HEK293T (cell line): Measurements from ENCODE around the gene SLC5A8.
"Not testable (repeated sequence)": the region's sequence is repeated elsewhere in the genome, so short reads cannot be mapped to it uniquely, and the experiment has no call there.

Source experiments
- CTCF ChIA-PET: fragments of 350-600 bp; formaldehyde crosslinking; extraction: SDS; loops from one replicate; lab custom pipeline; 2021; ENCODE audit warnings: antibody characterized with exemption, inconsistent platforms; lab: Yijun Ruan, JAX
- POLR2A ChIA-PET: fragments of 350-600 bp; formaldehyde crosslinking; extraction: SDS; loops from one replicate; lab custom pipeline; 2020; ENCODE audit warnings: antibody characterized with exemption, inconsistent platforms; lab: Yijun Ruan, JAX
- DNase-seq: peaks from one replicate; pipeline ENCODE4 v3.0.0; 2012; ENCODE audit warnings: mixed read lengths; ENCODE audit errors: extremely low spot score
- ARNT ChIP-seq: fragments of 450-650 bp; IDR thresholded peaks from 2 replicates; pipeline ENCODE4 v1.6.1; 2017; ENCODE audit warnings: mild to moderate bottlenecking
- BHLHE40 ChIP-seq: fragments of 450-650 bp; IDR thresholded peaks from 2 replicates; pipeline ENCODE4 v1.6.1; 2016; ENCODE audit warnings: mild to moderate bottlenecking, moderate library complexity, borderline replicate concordance
- CTBP1 ChIP-seq: fragments of 450-650 bp; IDR thresholded peaks from 2 replicates; pipeline ENCODE4 v1.6.1; 2016; ENCODE audit warnings: borderline replicate concordance
- ELF4 ChIP-seq: fragments of 450-650 bp; IDR thresholded peaks from 2 replicates; pipeline ENCODE4 v1.6.1; 2017; ENCODE audit warnings: antibody characterized with exemption
- FOXA1 ChIP-seq: fragments of 450-650 bp; IDR thresholded peaks from 2 replicates; pipeline ENCODE4 v1.6.1; 2016; ENCODE audit warnings: mild to moderate bottlenecking
- FOXK2 ChIP-seq: fragments of 450-650 bp; IDR thresholded peaks from 2 replicates; pipeline ENCODE4 v1.6.1; 2016; ENCODE audit warnings: mild to moderate bottlenecking
- FOXM1 ChIP-seq: fragments of 450-650 bp; IDR thresholded peaks from 2 replicates; pipeline ENCODE4 v1.6.1; 2017; ENCODE audit warnings: mild to moderate bottlenecking, borderline replicate concordance
- HDGF ChIP-seq: fragments of 450-650 bp; IDR thresholded peaks from 2 replicates; pipeline ENCODE4 v1.6.1; 2017; ENCODE audit warnings: antibody characterized with exemption, borderline replicate concordance
- L3MBTL2 ChIP-seq: fragments of 450-650 bp; conservative IDR thresholded peaks from 2 replicates; pipeline ENCODE4 v1.6.1; 2016; ENCODE audit warnings: mild to moderate bottlenecking
- LEF1 ChIP-seq: fragments of 450-650 bp; IDR thresholded peaks from 2 replicates; pipeline ENCODE4 v1.6.1; 2017; ENCODE audit warnings: mild to moderate bottlenecking, borderline replicate concordance
- NFRKB ChIP-seq: fragments of 450-650 bp; IDR thresholded peaks from 2 replicates; pipeline ENCODE4 v1.6.1; 2016; ENCODE audit warnings: mild to moderate bottlenecking, moderate library complexity
- PKNOX1 ChIP-seq: fragments of 450-650 bp; IDR thresholded peaks from 2 replicates; pipeline ENCODE4 v1.6.1; 2016
- SP1 ChIP-seq: fragments of 450-650 bp; IDR thresholded peaks from 2 replicates; pipeline ENCODE4 v1.6.1; 2017
- SUZ12 ChIP-seq: fragments of 450-650 bp; IDR thresholded peaks from 2 replicates; pipeline ENCODE4 v1.6.1; 2016; ENCODE audit warnings: mild to moderate bottlenecking
- TARDBP ChIP-seq: fragments of 450-650 bp; IDR thresholded peaks from 2 replicates; pipeline ENCODE4 v1.6.1; 2016
- ZNF384 ChIP-seq: fragments of 450-650 bp; IDR thresholded peaks from 2 replicates; pipeline ENCODE4 v1.6.1; 2016

SLC5A8 gene

GRCh38 chr12:101173197-101173749 lies 36.8 kb downstream of the SLC5A8 start:
- CTCF ChIA-PET = no interaction called here
- POLR2A ChIA-PET = no interaction called here
- DNase-seq = no peak
- TF ChIP-seq ELF4 (no peak), PKNOX1 (no peak), TARDBP (no peak), FOXA1 (no peak), L3MBTL2 (no peak), HDGF (no peak), FOXK2 (no peak), LEF1 (no peak), SUZ12 (no peak), NFRKB (no peak)

GRCh38 chr12:101172316-101172715 lies 37.7 kb downstream of the SLC5A8 start:
- ChIA-PET CTCF (no interaction called here), POLR2A (no interaction called here)
- peak; percentile 36 for DNase-seq
- no peak for TF ChIP-seq SP1
- no peak for TF ChIP-seq HDGF
- TF ChIP-seq SUZ12 = no peak
- TF ChIP-seq L3MBTL2 = no peak
- no peak for TF ChIP-seq CTBP1
- no peak for TF ChIP-seq ARNT

- TF ChIP-seq HDGF (no peak), PKNOX1 (no peak), CTBP1 (no peak), FOXK2 (no peak), NFRKB (no peak), FOXA1 (no peak), SUZ12 (no peak), ARNT (no peak), BHLHE40 (no peak), SP1 (no peak), ZNF384 (no peak), FOXM1 (no peak), LEF1 (no peak)
- ChIA-PET POLR2A (no interaction called here), CTCF (no interaction called here)
- DNase-seq = no peak
Measured at GRCh38 chr12:101168001-101168400, 42.0 kb downstream of the SLC5A8 start.

- CTCF ChIA-PET = no interaction called here
- no peak for DNase-seq
- TF ChIP-seq BHLHE40 (no peak), L3MBTL2 (no peak), FOXK2 (no peak)
- POLR2A ChIA-PET = interaction anchor here (1.1 kb wide), 1 partner anchor 10 kb away, joined by 3 read pairs; no protein-coding TSS in a partner anchor
Measured at GRCh38 chr12:101166866-101167265, 43.2 kb downstream of the SLC5A8 start.

GRCh38 chr12:101165319-101165718 lies 44.7 kb downstream of the SLC5A8 start:
- POLR2A ChIA-PET = no interaction called here
- TF ChIP-seq ELF4 = no peak
- TF ChIP-seq PKNOX1 = no peak
- no peak for TF ChIP-seq FOXM1
- TF ChIP-seq FOXK2 = no peak
- no peak for TF ChIP-seq L3MBTL2
- TF ChIP-seq ARNT = no peak
- TF ChIP-seq LEF1 = no peak
- no peak for TF ChIP-seq TARDBP
- TF ChIP-seq HDGF = no peak
- TF ChIP-seq SUZ12 = no peak
- DNase-seq = no peak
- CTCF ChIA-PET = interaction anchor here (0.9 kb wide), 1 partner anchor 82 kb away, joined by 3 read pairs; no protein-coding TSS in a partner anchor

GRCh38 chr12:101145777-101146431 lies 64.1 kb downstream of the SLC5A8 start:
- DNase-seq, CTCF ChIA-PET, POLR2A ChIA-PET: not testable (repeated sequence)

GRCh38 chr12:101127521-101128219 lies 82.4 kb downstream of the SLC5A8 start:
- CTCF ChIA-PET = no interaction called here
- POLR2A ChIA-PET = no interaction called here
- no peak for TF ChIP-seq PKNOX1
- no peak for DNase-seq
